Erythroblast (primary cell): Measurements from ENCODE around the gene APOC3.

ENCODE experiments used
- DNase-seq, 2 experiments: peaks; one replicate each; lab custom pipeline; 2025; lab: John Stamatoyannopoulos, UW
- GATA1 ChIP-seq: IDR thresholded peaks from 2 replicates; pipeline ENCODE4 v1.6.1; 2011; ENCODE audit warnings: low read depth, mild to moderate bottlenecking, control low read depth, low read length, moderate library complexity
- POLR2A ChIP-seq: IDR thresholded peaks from 2 replicates; pipeline ENCODE4 v1.6.1; 2011; ENCODE audit warnings: mild to moderate bottlenecking, low read length

The APOC3 gene

DNA sequence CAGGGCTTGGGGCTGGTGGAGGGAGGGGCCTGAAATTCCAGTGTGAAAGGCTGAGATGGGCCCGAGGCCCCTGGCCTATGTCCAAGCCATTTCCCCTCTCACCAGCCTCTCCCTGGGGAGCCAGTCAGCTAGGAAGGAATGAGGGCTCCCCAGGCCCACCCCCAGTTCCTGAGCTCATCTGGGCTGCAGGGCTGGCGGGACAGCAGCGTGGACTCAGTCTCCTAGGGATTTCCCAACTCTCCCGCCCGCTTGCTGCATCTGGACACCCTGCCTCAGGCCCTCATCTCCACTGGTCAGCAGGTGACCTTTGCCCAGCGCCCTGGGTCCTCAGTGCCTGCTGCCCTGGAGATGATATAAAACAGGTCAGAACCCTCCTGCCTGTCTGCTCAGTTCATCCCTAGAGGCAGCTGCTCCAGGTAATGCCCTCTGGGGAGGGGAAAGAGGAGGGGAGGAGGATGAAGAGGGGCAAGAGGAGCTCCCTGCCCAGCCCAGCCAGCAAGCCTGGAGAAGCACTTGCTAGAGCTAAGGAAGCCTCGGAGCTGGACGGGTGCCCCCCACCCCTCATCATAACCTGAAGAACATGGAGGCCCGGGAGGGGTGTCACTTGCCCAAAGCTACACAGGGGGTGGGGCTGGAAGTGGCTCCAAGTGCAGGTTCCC lies at the start of gene APOC3:
Gene APOC3, plus strand, starts transcription at position 383 of the 659 bp plus-strand sequence. CDS start 676 bp downstream, outside the sequence.
- TF ChIP-seq GATA1 (no peak), POLR2A (no peak)
- DNase-seq: no peak

DNA sequence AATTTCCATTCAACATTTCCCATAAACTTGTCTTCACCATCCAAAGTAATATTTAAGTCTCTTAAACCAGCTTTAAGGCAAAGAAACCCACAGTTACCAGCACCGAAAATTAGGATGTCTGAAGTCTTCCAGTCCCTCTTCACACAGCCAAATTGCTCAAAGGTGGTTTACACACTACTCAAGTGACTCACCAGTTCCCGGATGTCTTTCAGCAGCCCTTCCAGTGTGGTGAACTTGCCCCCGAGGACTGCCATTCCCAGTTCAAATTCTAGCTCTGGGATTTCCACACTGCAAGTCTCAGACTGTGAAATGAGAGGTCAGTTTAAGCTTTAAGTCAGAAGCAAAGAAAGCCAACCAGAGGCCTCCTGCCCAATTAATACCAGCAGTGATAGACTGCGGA lies 47.0 kb upstream of the APOC3 start:
- no peak for TF ChIP-seq POLR2A
- TF ChIP-seq GATA1: no peak
- DNase-seq: no peak

DNA sequence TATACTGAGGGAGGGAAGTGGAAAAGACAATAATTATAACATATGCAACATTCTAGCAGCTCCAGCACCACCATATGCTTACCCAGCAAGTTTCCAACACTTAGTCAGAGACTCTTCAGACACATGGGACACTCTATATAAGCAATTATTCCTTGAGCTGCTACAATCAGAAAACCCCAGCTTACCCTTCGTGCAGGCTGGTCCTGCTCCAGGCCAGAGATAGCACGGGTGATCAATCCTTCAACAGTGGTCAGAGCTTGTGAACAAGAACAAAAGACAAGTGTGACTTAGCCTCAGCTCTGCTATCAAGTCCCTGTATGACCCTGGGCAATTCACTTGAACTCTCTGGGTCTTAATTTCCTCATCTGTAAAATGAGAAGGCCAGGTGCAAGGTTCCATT lies 43.4 kb upstream of the APOC3 start:
- peak; percentile 14 to 23 for DNase-seq
- TF ChIP-seq POLR2A (no peak), GATA1 (no peak)

DNA sequence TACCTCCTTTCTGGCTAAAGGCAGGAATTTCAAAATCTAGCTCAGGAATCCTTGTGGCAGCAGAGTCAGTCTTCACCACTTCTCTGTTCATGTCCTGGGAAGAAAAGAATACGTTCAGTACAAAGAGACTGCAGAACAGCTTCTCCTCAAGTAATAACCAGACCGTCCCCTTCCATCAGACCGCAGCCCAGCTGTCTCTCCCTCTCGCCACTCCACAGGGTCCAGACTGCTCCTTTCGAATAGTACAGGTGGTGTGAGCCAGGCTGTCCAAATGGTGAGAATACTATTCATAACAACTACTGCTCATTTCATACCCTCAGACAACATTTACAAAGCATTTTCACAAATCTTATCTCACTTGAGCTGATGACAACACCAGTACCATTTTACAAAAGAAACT lies 42.7 kb upstream of the APOC3 start:
- DNase-seq: peak in 1 of 2 experiments; percentile 31
- TF ChIP-seq GATA1: no peak
- TF ChIP-seq POLR2A: no peak

DNA sequence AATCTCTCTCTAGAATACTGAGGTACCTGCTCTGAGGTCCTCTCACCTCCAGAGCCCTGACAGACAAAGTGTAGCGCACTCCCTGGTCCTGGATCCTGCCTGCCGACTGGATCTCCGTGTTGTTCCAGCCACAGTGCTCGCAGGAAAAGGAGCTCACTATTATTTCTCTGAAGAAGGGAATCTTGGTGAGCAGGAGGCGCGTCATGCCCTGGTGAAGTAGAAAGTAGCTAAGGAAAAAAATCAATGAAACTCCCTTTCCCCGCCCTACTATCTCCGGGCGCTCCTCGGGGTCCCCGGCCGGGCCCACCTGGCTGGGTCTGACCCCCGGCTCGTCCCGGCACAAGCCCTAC lies 42.3 kb upstream of the APOC3 start:
- DNase-seq: peak in 1 of 2 experiments; percentile 56
- TF ChIP-seq GATA1 (no peak), POLR2A (no peak)

DNA sequence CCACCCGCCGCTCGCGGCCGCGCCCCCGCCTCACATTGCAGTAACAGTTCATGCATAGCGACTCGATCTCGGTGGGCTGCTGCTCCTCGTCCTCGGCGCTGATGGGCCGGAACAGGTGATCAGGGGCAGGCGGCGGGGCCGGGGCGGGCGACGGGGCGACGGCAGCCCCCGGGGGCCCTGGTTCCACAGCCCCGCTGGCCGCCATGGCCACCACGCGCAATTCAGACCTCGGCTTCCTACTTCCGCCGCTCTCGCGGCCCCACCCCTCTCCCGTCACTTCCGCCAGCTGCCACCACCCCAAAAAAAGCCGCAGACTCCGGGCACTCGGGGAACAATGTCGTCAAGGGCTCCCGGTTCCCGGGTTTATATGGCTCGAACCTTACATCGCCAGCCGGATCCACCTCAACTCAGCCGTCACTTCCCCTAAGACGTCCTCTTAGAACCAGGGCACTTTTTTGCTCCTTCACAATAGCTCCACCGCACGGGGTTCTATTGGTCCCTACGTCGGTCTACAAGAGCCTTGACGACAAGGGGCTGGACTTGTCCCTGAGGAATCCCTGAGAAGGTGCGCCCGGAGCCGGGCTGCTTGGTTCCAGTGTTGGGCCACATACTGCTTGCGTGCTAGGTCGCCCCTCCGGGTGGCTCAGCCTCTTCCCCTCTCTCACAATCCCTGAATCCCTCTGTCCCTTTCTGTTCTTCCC lies 41.8 kb upstream of the APOC3 start, which contains the start of gene ZPR1:
Gene ZPR1, minus strand, starts transcription at position 238 of the 701 bp plus-strand sequence. Its CDS starts 33 bp downstream, at position 205.
- peak; percentile 82 to 88 for DNase-seq

DNA sequence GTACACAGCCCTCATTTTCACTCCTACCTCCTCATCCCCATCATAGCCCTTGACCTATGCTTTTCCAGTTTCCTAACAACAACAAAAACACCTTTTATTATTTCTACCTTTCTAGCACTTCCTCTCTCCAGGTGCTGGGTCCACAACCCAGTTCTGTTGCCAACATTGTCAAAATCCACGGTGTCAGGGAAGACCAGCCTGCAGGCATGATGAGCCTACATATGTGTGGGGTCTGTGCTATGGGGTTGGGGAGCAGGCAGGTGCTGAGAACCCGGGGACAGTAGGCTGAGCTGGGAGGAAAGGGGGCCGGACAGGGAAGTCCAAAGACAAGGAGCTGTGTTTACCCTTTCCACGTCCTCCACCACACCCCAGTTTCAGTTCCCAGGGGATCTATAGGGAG lies 41.2 kb upstream of the APOC3 start:
- DNase-seq: no peak
- no peak for TF ChIP-seq GATA1
- TF ChIP-seq POLR2A: no peak

More for the DNA sequence above, 41.8 kb upstream of the APOC3 start, which contains the start of gene ZPR1:
- TF ChIP-seq POLR2A: peak; percentile 86
- no peak for TF ChIP-seq GATA1

DNA sequence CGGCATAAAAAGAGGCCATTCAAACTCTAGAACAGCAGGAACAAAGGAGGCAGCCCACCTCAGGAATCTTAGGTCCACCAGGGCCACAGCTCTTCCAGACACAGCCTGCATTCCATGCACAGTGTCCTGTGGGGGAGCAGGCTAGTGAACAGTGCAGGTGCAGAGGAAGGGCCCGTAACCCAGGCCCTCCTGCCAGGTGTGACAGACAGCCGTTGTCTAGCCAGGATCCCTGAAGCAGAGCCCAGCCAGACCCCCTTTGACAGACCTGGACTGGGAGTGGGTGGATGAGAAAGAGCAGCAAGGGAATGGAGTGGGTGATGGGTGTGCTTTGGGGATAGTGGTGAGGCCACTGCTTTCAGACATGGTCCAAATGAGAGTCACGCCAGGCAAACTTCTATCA lies 40.7 kb upstream of the APOC3 start:
- no peak for DNase-seq
- TF ChIP-seq POLR2A: no peak
- no peak for TF ChIP-seq GATA1

DNA sequence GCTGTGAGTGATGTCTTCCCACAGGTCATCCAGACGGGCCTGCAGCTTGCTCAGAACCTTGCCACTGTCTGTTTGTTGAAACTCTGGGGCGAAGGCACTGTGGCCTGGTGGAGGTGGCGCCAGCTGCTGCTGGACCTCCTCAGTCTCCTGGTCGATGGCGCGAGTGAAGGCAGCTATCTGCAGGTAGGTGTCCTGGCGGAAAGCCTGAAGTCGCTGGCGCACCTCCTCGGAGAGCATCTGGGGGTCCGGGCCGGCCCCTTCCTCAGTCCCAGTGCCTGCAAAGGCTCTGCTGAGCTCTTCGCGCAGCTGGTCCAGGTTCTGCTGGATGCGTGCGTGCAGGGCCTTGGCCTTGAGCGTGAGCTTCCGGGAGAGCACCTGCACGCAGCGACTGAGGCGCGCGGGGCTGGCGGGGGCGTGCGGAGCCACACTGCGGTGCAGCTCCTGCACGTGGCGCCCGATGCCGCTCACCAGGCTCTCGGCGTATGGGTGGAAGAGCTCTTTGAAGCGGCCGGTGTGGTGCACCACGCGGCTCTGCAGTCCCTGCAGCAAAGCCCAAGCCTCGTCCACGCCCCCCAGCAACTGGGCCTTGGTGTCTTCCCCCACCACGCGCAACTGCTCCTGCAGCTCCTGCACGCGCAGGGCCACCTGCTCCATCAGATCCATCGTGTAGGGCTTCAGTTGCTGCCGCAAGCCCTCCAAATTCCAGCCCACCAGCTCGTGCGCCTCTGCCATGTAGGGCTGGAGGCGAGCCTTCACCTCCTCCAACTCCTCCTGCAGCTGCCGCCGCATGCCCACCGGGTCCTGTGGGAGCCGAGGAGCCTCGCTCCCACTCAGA lies 39.3 kb upstream of the APOC3 start:
- DNase-seq: no peak
- TF ChIP-seq GATA1 (no peak), POLR2A (no peak)

DNA sequence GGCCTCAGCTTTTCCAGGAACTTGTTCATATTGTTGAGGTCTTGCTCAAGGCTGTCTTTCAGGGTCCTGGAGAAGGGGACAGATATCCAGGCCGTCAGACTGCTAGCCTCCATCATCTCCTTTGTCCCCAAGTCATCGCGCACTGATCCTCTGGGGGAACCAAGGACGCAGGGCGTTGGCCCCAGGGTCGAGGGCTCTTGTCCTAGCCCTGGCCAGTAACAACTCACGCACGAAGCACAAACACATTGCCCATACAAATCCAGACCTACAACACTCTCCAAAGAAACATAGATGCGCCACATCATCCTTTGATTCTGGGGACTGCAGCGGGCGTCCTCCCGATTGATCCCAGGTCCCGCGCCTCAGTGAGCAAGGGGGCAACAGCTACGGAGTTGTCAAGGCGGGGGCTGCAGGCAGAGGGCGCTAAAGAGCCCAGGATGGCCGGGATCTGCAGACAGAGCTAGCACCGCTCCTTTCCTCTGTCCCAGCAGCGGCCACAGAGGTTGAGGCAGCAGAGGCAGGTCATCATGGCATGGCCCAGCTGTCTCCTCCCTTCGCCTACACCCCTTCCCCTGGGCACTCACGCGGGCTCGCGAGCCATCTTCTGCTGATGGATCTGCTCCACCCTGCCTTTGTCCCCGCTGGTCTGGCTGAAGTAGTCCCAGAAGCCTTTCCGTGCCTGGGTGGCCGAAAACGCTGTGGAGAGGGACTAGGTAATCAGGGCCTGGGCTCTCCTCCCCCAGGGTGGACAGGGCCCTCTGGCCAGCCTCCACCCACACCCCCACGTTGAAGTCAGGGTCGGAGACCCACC lies 38.5 kb upstream of the APOC3 start:
- TF ChIP-seq GATA1: no peak
- TF ChIP-seq POLR2A: no peak
- peak; percentile 68 to 80 for DNase-seq

DNA sequence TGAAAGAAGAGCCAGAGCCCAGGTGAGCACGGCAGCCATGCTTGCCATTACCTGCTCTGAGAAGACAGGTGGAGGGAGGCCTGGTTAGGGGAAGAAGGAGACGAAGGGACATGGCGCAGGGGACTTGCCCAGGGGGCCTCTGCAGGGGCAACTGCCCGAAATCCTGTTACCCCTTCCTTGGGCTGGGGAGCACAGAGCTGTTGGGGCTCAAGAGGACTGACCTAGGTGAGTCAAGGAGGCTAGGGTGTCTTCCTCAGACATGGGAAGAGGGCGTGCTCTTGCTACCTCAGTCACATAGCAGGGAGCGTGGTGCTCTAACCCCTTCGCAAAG lies 37.9 kb upstream of the APOC3 start, which contains the start of gene APOA5:
Gene APOA5, minus strand, starts transcription at position 67 of the 331 bp plus-strand sequence. Its CDS starts 19 bp downstream, at position 48.
- TF ChIP-seq POLR2A: no peak
- TF ChIP-seq GATA1: no peak

DNA sequence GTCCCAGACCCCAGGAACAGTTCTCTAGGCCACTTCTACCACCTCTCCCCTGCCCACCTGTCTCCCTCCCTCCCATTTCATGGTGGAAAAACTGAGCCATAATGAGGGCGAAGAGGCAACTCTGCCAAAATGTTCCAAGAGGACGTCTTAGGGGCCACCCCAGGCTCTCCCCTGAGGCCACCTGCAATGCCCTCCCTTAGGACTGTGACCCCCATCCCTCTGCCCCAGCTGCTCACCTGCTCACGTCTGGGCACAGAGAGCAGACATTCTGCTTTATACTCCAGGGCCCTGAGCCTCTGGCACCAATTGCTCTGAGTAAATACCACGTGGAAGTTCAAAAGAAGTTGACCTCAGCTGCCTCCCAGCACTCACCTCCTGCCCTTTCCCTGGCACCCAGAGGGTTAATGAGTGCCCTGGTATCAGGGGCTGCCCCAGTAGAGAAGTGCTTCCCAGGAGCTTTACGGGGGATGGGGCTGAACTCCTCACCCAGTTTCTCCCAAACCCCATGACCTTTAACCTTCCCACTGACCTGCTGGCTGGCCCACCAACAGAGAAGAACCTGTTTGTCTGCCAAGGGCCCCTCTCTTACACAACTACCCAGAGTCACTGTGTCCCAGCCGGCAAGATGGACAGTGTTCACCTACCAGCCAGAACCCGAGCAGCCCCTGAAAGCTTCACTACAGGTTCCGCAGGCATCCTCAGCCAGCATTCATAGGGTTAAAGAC lies 37.4 kb upstream of the APOC3 start:
- no peak for TF ChIP-seq POLR2A
- TF ChIP-seq GATA1: no peak
- DNase-seq: no peak

More for the DNA sequence above, 37.9 kb upstream of the APOC3 start, which contains the start of gene APOA5:
- no peak for DNase-seq
